Heart right ventricle (tissue), 16 donors: Measurements from ENCODE around the gene UFSP1. TPM values are rescaled to one million over a fixed set of nuclear protein-coding genes. Genes with fewer than 3 reads are reported as not detected.

Experiments used
- ATAC-seq, 8 donors: fragments of 200-7000 bp; cut with Tn5 transposase; one replicate each; pipeline ENCODE4 v1.9.1; 2020; ENCODE audit warnings: mild to moderate bottlenecking in 8 of 8, moderate library complexity in 8 of 8, moderate number of reproducible peaks in 1 of 8
- DNase-seq, 2 donors: peaks; one replicate each; pipeline ENCODE4 v3.0.0-alpha.2; 2020
- H3K27ac ChIP-seq, 10 donors: fragments of 200-600 bp; sonication (generic) in 2 of 10; one replicate each; pipeline versions ENCODE4 v1.5.0 to v1.8.0; 2020 to 2022; ENCODE audit warnings: mild to moderate bottlenecking in 3 of 10
- H3K27me3 ChIP-seq, 7 donors: fragments of 200-600 bp; one replicate each; pipeline ENCODE4 v1.8.0; 2021 to 2022; ENCODE audit warnings: mild to moderate bottlenecking in 2 of 7
- H3K36me3 ChIP-seq, 9 donors: fragments of 200-600 bp; sonication (generic) in 1 of 9; one replicate each; pipeline versions ENCODE4 v1.5.0 to v1.8.0; 2020 to 2022; ENCODE audit warnings: mild to moderate bottlenecking in 2 of 9
- H3K4me1 ChIP-seq, 9 donors: fragments of 200-600 bp; sonication (generic) in 1 of 9; one replicate each; pipeline versions ENCODE4 v1.5.0 to v1.8.0; 2020 to 2022; ENCODE audit warnings: mild to moderate bottlenecking in 4 of 9
- H3K4me3 ChIP-seq, 10 donors: fragments of 200-600 bp; sonication (generic) in 2 of 10; one replicate each; pipeline versions ENCODE4 v1.5.0 to v1.8.0; 2020 to 2022; ENCODE audit warnings: mild to moderate bottlenecking in 7 of 10, moderate library complexity in 2 of 10
- H3K9me3 ChIP-seq, 11 donors: fragments of 200-600 bp in 10 of 11; sonication (generic) in 2 of 11; one replicate each; pipeline versions ENCODE4 v1.5.0 to v1.8.0; 2013 to 2022; ENCODE audit warnings: mild to moderate bottlenecking in 2 of 11, control low read depth in 1 of 11, moderate library complexity in 1 of 11
- WGBS, 2 donors: extraction: QIAGEN DNeasy Blood & Tissue Kit; methylation state at CpG; one replicate each; pipeline ENCODE4 v1.1.7; 2013; ENCODE audit warnings: inconsistent platforms in 1 of 2; 5-methylcytosine and 5-hydroxymethylcytosine counted together
- intact Hi-C, 10 donors: fragments of 100-400 bp; cut with DNase I; formaldehyde crosslinking; loops; one replicate each; pipeline versions ENCODE4 v1.11.1 to v1.14.2; 2022
- polyA plus RNA-seq, 2 donors: library from polyadenylated mRNA; stranded (reverse); fragments of 200-250 nt; gene quantifications; one replicate each; pipeline ENCODE4 v1.2.3, GENCODE V29; 2013
- total RNA-seq, 10 donors: library from RNA; stranded (reverse); fragmentation: NEBNext Ultra II Directional in 3 of 10; extraction: Animal tissue kit (Norgen Biotek cat#: 25700) in 3 of 10; gene quantifications; one replicate each; pipeline versions ENCODE4 v1.2.1 to v1.2.4, GENCODE V29; 2021 to 2023
- TF ChIP-seq, protein P1 (sequence below), 9 donors: fragments of 200-600 bp; sonication (generic) in 2 of 9; IDR thresholded peaks; one replicate each; pipeline versions ENCODE4 v1.5.0 to v1.8.0; 2021 to 2022; ENCODE audit warnings: antibody characterized with exemption in 9 of 9, mild to moderate bottlenecking in 5 of 9, moderate library complexity in 1 of 9
- donor health status: Arrhythmogenic right ventricular cardiomyopathy.
- donor health status: ischemic (EF 13 %, LVEDD 7.1; RV severe dilation, severe dysfunction).
- donor health status: healthy with polysubstance abuse.
- donor health status: DM: no; HTN: yes; CAD: no.
- donor health status: DM: no; HTN: no; CAD: no.
- donor health status: ischemic (EF 25% LVEDD 6.9; RV normal size, moderate dysfunction).
- donor health status: ischemic (EF 25% LVEDD 5.7; RV mildly dilated, moderate dysfunction).
- donor health status: healthy.
- donor health status: DM: yes; HTN: yes; CAD: no.
- donor health status: Ischemic cardiomyopathy.
- donor health status: ischemic (EF 35%, LVEDD 5.7; RV mildly dilated, moderate dysfunction).
- donor health status: nonischemic (EF 11% LVEDD 7.7; RV severe dilation, severe dysfunction).
- donor health status: DM: yes; HTN: yes; CAD: no.
- donor health status: PGD.
- donor health status: ischemic (EF 29% LVEDD 5.4; RV normal size, mild dysfunction).
- donor health status: nonischemic (EF 23%, LVEDD 6.1; RV moderate dilation, normal function).

The UFSP1 gene
- total and polyA plus RNA-seq, 12 donors, result 0.99 to 3.4 (median 1.9) TPM

GRCh38 chr7:100878013-100878412 lies 11.5 kb downstream of the UFSP1 start:
- TF ChIP-seq, protein P1, sequence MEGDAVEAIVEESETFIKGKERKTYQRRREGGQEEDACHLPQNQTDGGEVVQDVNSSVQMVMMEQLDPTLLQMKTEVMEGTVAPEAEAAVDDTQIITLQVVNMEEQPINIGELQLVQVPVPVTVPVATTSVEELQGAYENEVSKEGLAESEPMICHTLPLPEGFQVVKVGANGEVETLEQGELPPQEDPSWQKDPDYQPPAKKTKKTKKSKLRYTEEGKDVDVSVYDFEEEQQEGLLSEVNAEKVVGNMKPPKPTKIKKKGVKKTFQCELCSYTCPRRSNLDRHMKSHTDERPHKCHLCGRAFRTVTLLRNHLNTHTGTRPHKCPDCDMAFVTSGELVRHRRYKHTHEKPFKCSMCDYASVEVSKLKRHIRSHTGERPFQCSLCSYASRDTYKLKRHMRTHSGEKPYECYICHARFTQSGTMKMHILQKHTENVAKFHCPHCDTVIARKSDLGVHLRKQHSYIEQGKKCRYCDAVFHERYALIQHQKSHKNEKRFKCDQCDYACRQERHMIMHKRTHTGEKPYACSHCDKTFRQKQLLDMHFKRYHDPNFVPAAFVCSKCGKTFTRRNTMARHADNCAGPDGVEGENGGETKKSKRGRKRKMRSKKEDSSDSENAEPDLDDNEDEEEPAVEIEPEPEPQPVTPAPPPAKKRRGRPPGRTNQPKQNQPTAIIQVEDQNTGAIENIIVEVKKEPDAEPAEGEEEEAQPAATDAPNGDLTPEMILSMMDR (IDR thresholded peaks at IDR 0.05), result no peak
- no peaks in the 10 kb centered on the region for H3K9me3 ChIP-seq
- peaks cover 0 to 75% (median 23%) of the 10 kb centered on the region in 9 donors for H3K36me3 ChIP-seq
- no peak overlapping the region for H3K27ac ChIP-seq
- intact Hi-C loops, result loop anchor here in 2 of 10 donors (10.0 kb wide), 2 partner anchors 263 to 1407 kb away; partner anchors contain the start of genes MOSPD3 (in 1 of the 2) and SH2B2 (in 1 of the 2)
- 78 to 89% methylated on average over 7 of the region's 7 CpGs for WGBS, 2 donors
- ATAC-seq (no peak), DNase-seq (no peak)
- no peaks in the 10 kb centered on the region for H3K27me3 ChIP-seq
- H3K4me1 ChIP-seq, result peaks cover 2 to 60% (median 46%) of the 10 kb centered on the region in 9 donors
- no peak overlapping the region for H3K4me3 ChIP-seq

- H3K9me3 ChIP-seq, result no peaks in the 10 kb centered on the region
- no peak for DNase-seq
- H3K27ac ChIP-seq, result peak overlapping the region; percentile 86 to 97 (median 95)
- intact Hi-C loops, result loop anchor here in 4 of 10 donors (2.0 to 10.0 kb wide), 3 partner anchors 13 to 1409 kb away; partner anchors contain the start of genes UFSP1 (in 2 of the 4), MOSPD3 (in 1 of the 4) and SH2B2 (in 1 of the 4)
- 0 to 1% methylated on average over 36 to 39 of the region's 39 CpGs for WGBS, 2 donors
- peaks cover 0 to 75% (median 23%) of the 10 kb centered on the region in 9 donors for H3K36me3 ChIP-seq
- H3K4me3 ChIP-seq, result peak overlapping the region; percentile 77 to 97 (median 87)
- no peaks in the 10 kb centered on the region for H3K27me3 ChIP-seq
- peaks cover 2 to 56% (median 45%) of the 10 kb centered on the region in 9 donors for H3K4me1 ChIP-seq
- peak in 6 of 8 donors; percentile 21 to 72 (median 30) for ATAC-seq
- TF ChIP-seq, protein P1 (IDR thresholded peaks at IDR 0.05), result no peak
Measured at GRCh38 chr7:100875356-100875751, 14.2 kb downstream of the UFSP1 start.

- no peaks in the 10 kb centered on the region for H3K27me3 ChIP-seq
- intact Hi-C loops, result loop anchor here in 4 of 10 donors (2.0 to 10.0 kb wide), 3 partner anchors 14 to 1410 kb away; partner anchors contain the start of genes UFSP1 (in 2 of the 4), MOSPD3 (in 1 of the 4) and SH2B2 (in 1 of the 4)
- 1% methylated on average over 79 of the region's 79 CpGs for WGBS, 2 donors
- ATAC-seq (peak; percentile 94 to 99 (median 98)), DNase-seq (peak; percentile 99)
- H3K4me3 ChIP-seq, result peak within 1 kb of the TSS; percentile 77 to 97 (median 87)
- H3K4me1 ChIP-seq, result peaks cover 2 to 50% (median 40%) of the 10 kb centered on the region in 9 donors
- H3K27ac ChIP-seq, result peak within 1 kb of the TSS; percentile 86 to 97 (median 95)
- no peaks in the 10 kb centered on the region for H3K9me3 ChIP-seq
- peaks cover 0 to 74% (median 24%) of the 10 kb centered on the region in 9 donors for H3K36me3 ChIP-seq
- TF ChIP-seq, protein P1 (IDR thresholded peaks at IDR 0.05), result peak; percentile 35 to 55 (median 48)
Measured at GRCh38 chr7:100874577-100875355, 14.7 kb downstream of the UFSP1 start, which contains the start of gene SRRT. TSS of gene SRRT (plus strand) at chr7:100875103. CDS start at chr7:100875591, 488 bp downstream.

GRCh38 chr7:100874300-100874576 lies 15.3 kb downstream of the UFSP1 start:
- Histone ChIP-seq H3K27me3 (no peaks in the 10 kb centered on the region), H3K9me3 (no peaks in the 10 kb centered on the region), H3K36me3 (peaks cover 0 to 70% (median 24%) of the 10 kb centered on the region in 9 donors), H3K4me1 (peaks cover 2 to 47% (median 40%) of the 10 kb centered on the region in 9 donors), H3K27ac (peak overlapping the region; percentile 86 to 97 (median 95)), H3K4me3 (peak overlapping the region; percentile 65 to 97 (median 87))
- DNase-seq (no peak), ATAC-seq (peak in 5 of 8 donors; percentile 2 to 15 (median 9))
- TF ChIP-seq, protein P1 (IDR thresholded peaks at IDR 0.05), result no peak
- intact Hi-C loops, result loop anchor here in 4 of 10 donors (2.0 to 10.0 kb wide), 3 partner anchors 15 to 1411 kb away; partner anchors contain the start of genes UFSP1 (in 2 of the 4), MOSPD3 (in 1 of the 4) and SH2B2 (in 1 of the 4)
- WGBS, 2 donors, result 52 to 56% methylated on average over 8 of the region's 8 CpGs
